H1 (cell line): Measurements from ENCODE around the gene SLC23A1. TPM values are rescaled to one million over a fixed set of nuclear protein-coding genes. Genes with fewer than 3 reads are reported as not detected.

Source experiments
- CTCF ChIA-PET: fragments of 300-600 bp; sonication (Branson Sonifier 250); formaldehyde crosslinking; loops from one replicate; lab custom pipeline; 2021; ENCODE audit not compliant: partially characterized antibody; lab: Charles Lee
- POLR2A ChIA-PET: fragments of 300-600 bp; sonication (Branson Sonifier 250); formaldehyde crosslinking; loops from one replicate; lab custom pipeline; 2021; ENCODE audit warnings: inconsistent platforms; ENCODE audit not compliant: partially characterized antibody; lab: Charles Lee
- DNase-seq, 2 experiments: peaks; one replicate each; pipeline versions ENCODE4 v3.0.0 to v3.0.0-alpha.2; 2010 to 2022; ENCODE audit warnings: low spot score in 2 of 2, low read depth in 1 of 2, mixed read lengths in 1 of 2
- FAIRE-seq: peaks from 2 replicates; lab custom pipeline; 2011; peaks lifted over from hg19 to GRCh38; lab: Jason Lieb, UNC
- H2AFZ ChIP-seq: 2 replicates; pipeline ENCODE4 v1.8.1; 2012; ENCODE audit warnings: low read length, inconsistent platforms
- H2AK5ac ChIP-seq: 2 replicates; pipeline ENCODE4 v1.6.1; 2013; ENCODE audit warnings: low read depth, low read length
- H2BK120ac ChIP-seq: replicated peaks from 2 replicates; pipeline ENCODE3; 2013; ENCODE audit warnings: low read depth, low read length, inconsistent platforms
- H2BK12ac ChIP-seq: 2 replicates; pipeline ENCODE4 v1.6.1; 2013; ENCODE audit warnings: low read depth, low read length
- H2BK15ac ChIP-seq: 2 replicates; pipeline ENCODE4 v1.6.1; 2013; ENCODE audit warnings: low read length
- H2BK20ac ChIP-seq: 2 replicates; pipeline ENCODE4 v1.6.1; 2013; ENCODE audit warnings: low read length
- H2BK5ac ChIP-seq: 2 replicates; pipeline ENCODE4 v1.6.1; 2013; ENCODE audit warnings: low read depth, low read length
- H3K14ac ChIP-seq: 2 replicates; pipeline ENCODE4 v1.6.1; 2013; ENCODE audit warnings: inconsistent platforms; ENCODE audit not compliant: insufficient read length
- H3K18ac ChIP-seq: 2 replicates; pipeline ENCODE4 v1.6.1; 2013; ENCODE audit warnings: low read length; ENCODE audit errors: extremely low read depth
- H3K23ac ChIP-seq: 2 replicates; pipeline ENCODE4 v1.6.1; 2013; ENCODE audit warnings: inconsistent platforms; ENCODE audit not compliant: insufficient read length
- H3K23me2 ChIP-seq: 2 replicates; pipeline ENCODE4 v1.6.1; 2013; ENCODE audit warnings: low read depth, low read length
- H3K27ac ChIP-seq: 2 replicates; pipeline ENCODE4 v1.6.1; 2011; ENCODE audit warnings: low read depth, low read length, inconsistent platforms
- H3K27me3 ChIP-seq, 4 experiments: replicated peaks in 1 of 4; 1 replicate in 1 of 4; 2 replicates in 3 of 4; pipeline versions ENCODE4 v1.6.1 to v1.8.1; 2011 to 2013; ENCODE audit warnings: low read length in 3 of 4, mild to moderate bottlenecking in 3 of 4, inconsistent platforms in 2 of 4, mixed read lengths in 2 of 4, moderate library complexity in 1 of 4; ENCODE audit not compliant: control insufficient read depth in 3 of 4, insufficient read depth in 3 of 4; ENCODE audit errors: extremely low read depth in 1 of 4
- H3K36me3 ChIP-seq, 4 experiments: 2 replicates each; pipeline versions ENCODE4 v1.6.1 to v1.8.1; 2011 to 2013; ENCODE audit warnings: mild to moderate bottlenecking in 4 of 4, low read length in 3 of 4, moderate library complexity in 2 of 4, control low read depth in 1 of 4, inconsistent platforms in 1 of 4; ENCODE audit not compliant: insufficient read depth in 4 of 4, control insufficient read depth in 2 of 4
- H3K4ac ChIP-seq: replicated peaks from 2 replicates; pipeline ENCODE3; 2013; ENCODE audit warnings: low read length, low read depth, mixed read lengths, inconsistent platforms; ENCODE audit not compliant: insufficient read length
- H3K4me1 ChIP-seq, 4 experiments: replicated peaks in 1 of 4; 1 replicate in 1 of 4; 2 replicates in 3 of 4; pipeline versions ENCODE4 v1.6.1 to v1.8.1; 2011 to 2013; ENCODE audit warnings: low read length in 3 of 4, inconsistent platforms in 2 of 4, mixed read lengths in 1 of 4; ENCODE audit not compliant: insufficient read depth in 4 of 4, control insufficient read depth in 3 of 4
- H3K4me2 ChIP-seq, 2 experiments: 2 replicates each; pipeline versions ENCODE4 v1.6.1 to v1.8.1; 2011 to 2013; ENCODE audit warnings: low read depth in 2 of 2, low read length in 2 of 2, control low read depth in 1 of 2, inconsistent platforms in 1 of 2, mild to moderate bottlenecking in 1 of 2; ENCODE audit not compliant: insufficient read depth in 1 of 2
- H3K4me3 ChIP-seq, 4 experiments: fragments of 200-600, 300-600 bp in 1 of 4; sonication (generic), shearing (Covaris generic), sonication (Bioruptor Twin) in 1 of 4; 2 replicates each; pipeline versions ENCODE4 v1.5.1 to v1.8.1; 2011 to 2016; ENCODE audit warnings: low read length in 4 of 4, low read depth in 3 of 4, control low read depth in 2 of 4, inconsistent platforms in 2 of 4, mild to moderate bottlenecking in 2 of 4, mixed read lengths in 1 of 4, moderate library complexity in 1 of 4; ENCODE audit not compliant: insufficient read depth in 2 of 4; ENCODE audit errors: extremely low read depth in 1 of 4
- H3K56ac ChIP-seq: replicated peaks from 2 replicates; pipeline ENCODE3; 2013; ENCODE audit warnings: low read depth, mild to moderate bottlenecking, mixed read lengths, low read length, inconsistent platforms; ENCODE audit not compliant: insufficient read length
- H3K79me1 ChIP-seq: 2 replicates; pipeline ENCODE4 v1.6.1; 2013; ENCODE audit warnings: low read depth, low read length, control low read depth
- H3K79me2 ChIP-seq, 2 experiments: 2 replicates each; pipeline versions ENCODE4 v1.6.1 to v1.8.1; 2012 to 2013; ENCODE audit warnings: low read length in 2 of 2, mild to moderate bottlenecking in 2 of 2, inconsistent platforms in 1 of 2; ENCODE audit not compliant: insufficient read depth in 2 of 2, control insufficient read depth in 1 of 2
- H3K9ac ChIP-seq, 4 experiments: replicated peaks in 1 of 4; 1 replicate in 1 of 4; 2 replicates in 3 of 4; pipeline versions ENCODE4 v1.6.1 to v1.8.1; 2011 to 2013; ENCODE audit warnings: low read depth in 3 of 4, low read length in 3 of 4, control low read depth in 2 of 4, mild to moderate bottlenecking in 2 of 4, moderate library complexity in 2 of 4, inconsistent platforms in 1 of 4; ENCODE audit errors: extremely low read depth in 1 of 4
- H3K9me3 ChIP-seq, 2 experiments: 2 replicates each; pipeline versions ENCODE4 v1.6.1 to v1.8.1; 2012 to 2013; ENCODE audit warnings: mild to moderate bottlenecking in 2 of 2, moderate library complexity in 2 of 2, control low read depth in 1 of 2, inconsistent platforms in 1 of 2, low read depth in 1 of 2, low read length in 1 of 2, mixed read lengths in 1 of 2; ENCODE audit not compliant: insufficient read depth in 2 of 2
- H4K20me1 ChIP-seq, 2 experiments: replicated peaks in 1 of 2; 2 replicates each; pipeline versions ENCODE3 to v1.8.1; 2011 to 2013; ENCODE audit warnings: inconsistent platforms in 2 of 2, low read length in 2 of 2, mild to moderate bottlenecking in 1 of 2; ENCODE audit not compliant: insufficient read depth in 2 of 2, control insufficient read depth in 1 of 2
- H4K5ac ChIP-seq: 2 replicates; pipeline ENCODE4 v1.6.1; 2013; ENCODE audit warnings: low read length, low read depth, mixed read lengths, inconsistent platforms; ENCODE audit not compliant: insufficient read length
- H4K8ac ChIP-seq: 2 replicates; pipeline ENCODE4 v1.8.0; 2013; ENCODE audit warnings: mild to moderate bottlenecking, moderate library complexity, low read length, inconsistent platforms; ENCODE audit not compliant: insufficient read depth; ENCODE audit errors: extremely low read depth
- H4K91ac ChIP-seq: replicated peaks from 2 replicates; pipeline ENCODE3; 2013; ENCODE audit warnings: low read length, mixed read lengths, inconsistent platforms; ENCODE audit not compliant: insufficient read length
- CTBP2 ChIP-seq: IDR thresholded peaks from 2 replicates; pipeline ENCODE4 v1.7.0; 2011; ENCODE audit warnings: borderline replicate concordance, mild to moderate bottlenecking, moderate library complexity, mixed read lengths, low read length; ENCODE audit not compliant: insufficient read depth, insufficient read length
- EZH2 ChIP-seq: fragments of 200-600 bp; sonication (generic); IDR thresholded peaks from 2 replicates; pipeline ENCODE4 v1.7.1; 2012; ENCODE audit warnings: low read depth, mild to moderate bottlenecking, moderate library complexity, low read length, inconsistent platforms; ENCODE audit not compliant: severe bottlenecking
- WGBS, 2 experiments: shearing (Covaris generic) in 1 of 2; methylation state at CpG; one replicate each; pipeline versions ENCODE4 v1.1.6 to v1.1.7; 2013 to 2015; ENCODE audit warnings: low lambda C conversion rate in 2 of 2, mixed read lengths in 2 of 2, inconsistent platforms in 1 of 2, low coverage in 1 of 2, missing lambda C conversion rate in 1 of 2; ENCODE audit not compliant: insufficient replicate concordance in 2 of 2, insufficient coverage in 1 of 2, insufficient read length in 1 of 2; ENCODE audit errors: extremely low coverage in 1 of 2, missing lambda C conversion rate in 1 of 2; 5-methylcytosine and 5-hydroxymethylcytosine counted together
- polyA plus RNA-seq, 7 experiments: library from polyadenylated mRNA; depleted of rRNA in 3 of 7; stranded (reverse) in 5 of 7; unstranded in 2 of 7; fragments of >200 nt in 5 of 7; fragments of 200-250 nt in 2 of 7; gene quantifications; 1 replicate in 5 of 7; 2 replicates in 1 of 7; 4 replicates in 1 of 7; pipeline versions ENCODE4 v1.2.1 to v1.2.3, GENCODE V29; 2011 to 2013; ENCODE audit warnings: missing spikeins in 2 of 7, mixed read lengths in 2 of 7
- total RNA-seq: library from RNA; stranded (reverse); fragmentation: NEBNext Ultra II Directional; extraction: Animal tissue kit (Norgen Biotek cat#: 25700); gene quantifications from 2 replicates; pipeline ENCODE4 v1.2.1, GENCODE V29; 2021

SLC23A1 gene
- total and polyA plus RNA-seq, 2 of the 8 experiments (the other 6 are each of a cell fraction or from before 2014, with no cell fraction given): not detected

DNA sequence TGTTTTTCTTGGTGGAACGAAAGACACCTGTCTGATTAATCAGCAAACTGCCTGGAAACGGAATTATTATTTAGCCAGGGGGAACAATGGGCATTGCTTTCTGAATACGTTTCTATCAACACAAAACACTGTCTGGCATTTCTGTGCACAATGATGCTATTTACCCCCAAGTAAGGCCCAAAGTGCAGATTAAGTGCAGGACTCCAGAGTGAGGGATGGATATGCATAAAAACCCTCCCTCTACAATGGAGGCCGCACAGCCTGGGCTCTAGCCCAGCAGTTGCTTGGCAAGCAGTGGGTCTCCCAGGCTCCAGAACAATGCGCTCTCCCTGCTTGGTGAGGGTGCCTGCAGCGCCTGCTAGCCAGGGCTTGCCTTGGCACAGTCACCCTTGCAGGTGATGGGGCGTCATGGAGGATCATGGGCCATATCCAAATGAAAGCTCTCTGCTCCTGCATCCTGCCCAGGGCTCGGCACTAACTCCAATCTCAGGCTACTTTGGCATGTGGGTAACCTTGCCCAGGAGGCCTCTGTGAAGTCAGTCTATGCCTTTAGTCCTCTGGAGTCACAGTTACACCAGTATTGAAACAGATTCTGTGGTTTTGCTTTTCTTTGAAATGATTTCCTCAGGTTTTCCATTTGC lies 32.2 kb upstream of the SLC23A1 start:
- Histone ChIP-seq H3K79me1 (no peaks in the 10 kb centered on the region), H3K79me2 (no peaks in the 10 kb centered on the region), H3K27ac (no peak overlapping the region), H4K5ac (no peak overlapping the region), H4K91ac (no peak overlapping the region), H3K56ac (no peak overlapping the region), H3K36me3 (peaks cover 2 to 21% (median 6%) of the 10 kb centered on the region in 4 experiments; a peak in 5 of 8 replicates), H3K9ac (no peak overlapping the region), H2BK5ac (no peak overlapping the region), H3K4me1 (peaks cover 4 to 9% (median 6%) of the 10 kb centered on the region in 4 experiments; a peak in 4 of 7 replicates), H3K23ac (no peak overlapping the region), H3K23me2 (no peaks in the 10 kb centered on the region), H2BK15ac (no peak overlapping the region), H3K4me3 (no peak overlapping the region), H2AK5ac (no peak overlapping the region), H2AFZ (no peak overlapping the region), H3K4me2 (no peak overlapping the region), H3K9me3 (no peaks in the 10 kb centered on the region), H3K14ac (no peak overlapping the region), H3K27me3 (no peaks in the 10 kb centered on the region), H4K8ac (no peak overlapping the region), H3K4ac (no peak overlapping the region), H2BK12ac (no peak overlapping the region), H3K18ac (no peak overlapping the region), H4K20me1 (no peaks in the 10 kb centered on the region), H2BK120ac (no peak overlapping the region), H2BK20ac (no peak overlapping the region)
- TF ChIP-seq EZH2 (no peak), CTBP2 (no peak)
- CTCF ChIA-PET: interaction anchor here (1.5 kb wide), 2 partner anchors 13 to 98 kb away, joined by 6 read pairs; no protein-coding TSS in a partner anchor
- FAIRE-seq: no peak
- POLR2A ChIA-PET: interaction anchor here (0.5 to 1.4 kb wide), 5 partner anchors 8 to 102 kb away, joined by 3 to 4 read pairs (median 3); no protein-coding TSS in a partner anchor
- no peak for DNase-seq
- 92% methylated on average over 8 of the region's 8 CpGs; no CpG with 5 or more reads in 1 of the 2 experiments for WGBS, 2 experiments
